Thymus (tissue), 14 donors: ENCODE data around the gene FGF9. TPM values are rescaled to one million over a fixed set of nuclear protein-coding genes. Genes with fewer than 3 reads are reported as not detected.

Experiments used
- DNase-seq, 9 donors: peaks; one replicate each; pipeline ENCODE4 v3.0.0-alpha.2; 2013; ENCODE audit warnings: low spot score in 9 of 9, low read depth in 6 of 9, missing footprints in 1 of 9
- H3K27ac ChIP-seq, 2 donors: one replicate each; pipeline ENCODE4 v1.5.1; 2013; ENCODE audit warnings: control low read depth in 1 of 2, low read depth in 1 of 2, low read length in 1 of 2, mild to moderate bottlenecking in 1 of 2, moderate library complexity in 1 of 2
- H3K27me3 ChIP-seq, 2 donors: one replicate each; pipeline ENCODE4 v1.5.1; 2013; ENCODE audit warnings: low read length in 1 of 2; ENCODE audit not compliant: control insufficient read depth in 2 of 2, insufficient read depth in 1 of 2
- H3K36me3 ChIP-seq, 2 donors: one replicate each; pipeline ENCODE4 v1.5.1; 2013; ENCODE audit warnings: low read length in 1 of 2, mild to moderate bottlenecking in 1 of 2, moderate library complexity in 1 of 2; ENCODE audit not compliant: control insufficient read depth in 2 of 2, insufficient read depth in 2 of 2
- H3K4me1 ChIP-seq, 2 donors: one replicate each; pipeline ENCODE4 v1.5.1; 2013; ENCODE audit warnings: low read length in 2 of 2; ENCODE audit not compliant: control insufficient read depth in 2 of 2, insufficient read depth in 2 of 2
- H3K4me3 ChIP-seq, 2 donors: one replicate each; pipeline ENCODE4 v1.5.1; 2013; ENCODE audit warnings: low read length in 2 of 2, control low read depth in 1 of 2, mild to moderate bottlenecking in 1 of 2
- H3K9me3 ChIP-seq, 2 donors: one replicate each; pipeline ENCODE4 v1.5.1; 2013; ENCODE audit warnings: low read length in 1 of 2, mild to moderate bottlenecking in 1 of 2; ENCODE audit not compliant: control insufficient read depth in 2 of 2, insufficient read depth in 1 of 2
- WGBS: extraction: QIAGEN DNeasy Blood & Tissue Kit; methylation state at CpG from one replicate; pipeline ENCODE4 v1.1.7; 2013; 5-methylcytosine and 5-hydroxymethylcytosine counted together
- long read RNA-seq, 10 donors: transcript quantifications; one replicate each; lab custom pipeline, GENCODE V29; 2026
- polyA plus RNA-seq: library from polyadenylated mRNA; stranded (reverse); fragments of 200-250 nt; gene quantifications from one replicate; pipeline ENCODE4 v1.2.3, GENCODE V29; 2013
- total RNA-seq: library from RNA; stranded (reverse); fragments of 120-200 nt; gene quantifications from one replicate; pipeline ENCODE4 v1.2.4, GENCODE V29; 2013
- donor health status: healthy.

Gene FGF9
- 0.28 TPM for total RNA-seq
- polyA plus RNA-seq = 0.66 TPM
- long read RNA-seq, donor 1 = 0 reads
- long read RNA-seq, donor 2 = 0 reads
- long read RNA-seq, donor 3 = 0 reads
- long read RNA-seq, donor 4 = 0 reads
- long read RNA-seq, donor 5, full-length matches to known transcripts = 2 of 2 reads
- long read RNA-seq, donor 5, partial matches to known transcripts = 0 of 2 reads
- long read RNA-seq, donor 5, other reads (novel, unspliced or antisense) = 0 of 2 reads
- long read RNA-seq, donor 6 = 0 reads
- long read RNA-seq, donor 7, full-length matches to known transcripts = 1 of 1 reads
- long read RNA-seq, donor 7, partial matches to known transcripts = 0 of 1 reads
- long read RNA-seq, donor 7, other reads (novel, unspliced or antisense) = 0 of 1 reads
- long read RNA-seq, donor 8 = 0 reads
- long read RNA-seq, donor 9 = 0 reads
- long read RNA-seq, donor 10 = 0 reads

GRCh38 chr13:21670883-21671619 lies at the start of gene FGF9:
Gene FGF9, plus strand, starts transcription at chr13:21671073. Its CDS starts 840 bp downstream, at chr13:21671913.
- H3K4me1 ChIP-seq = peaks cover 33 to 57% of the 10 kb centered on the region in 2 donors
- H3K27me3 ChIP-seq = peaks cover 77 to 87% of the 10 kb centered on the region in 2 donors
- peak; percentile 57 to 90 (median 80) for DNase-seq
- WGBS = under 1% methylated on average over 62 of the region's 62 CpGs
- no peak within 1 kb of the TSS for H3K27ac ChIP-seq
- peak within 1 kb of the TSS; percentile 41 to 61 for H3K4me3 ChIP-seq
- peaks cover 0 to 4% of the 10 kb centered on the region in 2 donors for H3K9me3 ChIP-seq
- no peaks in the 10 kb centered on the region for H3K36me3 ChIP-seq

- DNase-seq = peak in 1 of 9 donors; percentile 22
- Histone ChIP-seq H3K27ac (no peak overlapping the region), H3K9me3 (no peaks in the 10 kb centered on the region), H3K4me3 (no peak overlapping the region), H3K36me3 (no peaks in the 10 kb centered on the region), H3K4me1 (no peaks in the 10 kb centered on the region), H3K27me3 (peaks cover 0 to 2% of the 10 kb centered on the region in 2 donors)
- 63% methylated on average over 8 of the region's 8 CpGs for WGBS
These were observed 45.5 kb upstream of the FGF9 start for GRCh38 chr13:21625366-21625765.

- Histone ChIP-seq H3K36me3 (no peaks in the 10 kb centered on the region), H3K4me3 (no peak overlapping the region), H3K27me3 (peaks cover under 1 to 2% of the 10 kb centered on the region in 2 donors), H3K27ac (no peak overlapping the region), H3K4me1 (no peaks in the 10 kb centered on the region), H3K9me3 (no peaks in the 10 kb centered on the region)
- no peak for DNase-seq
These were observed 38.7 kb upstream of the FGF9 start for GRCh38 chr13:21632196-21632595.

GRCh38 chr13:21636656-21637055 lies 34.2 kb upstream of the FGF9 start:
- Histone ChIP-seq H3K36me3 (no peaks in the 10 kb centered on the region), H3K4me1 (no peaks in the 10 kb centered on the region), H3K27ac (no peak overlapping the region), H3K4me3 (no peak overlapping the region), H3K27me3 (peaks cover 0 to 3% of the 10 kb centered on the region in 2 donors), H3K9me3 (no peaks in the 10 kb centered on the region)
- DNase-seq = no peak
- WGBS = 97% methylated on average over 3 of the region's 3 CpGs

- DNase-seq = no peak
- Histone ChIP-seq H3K27me3 (peaks cover 0 to 3% of the 10 kb centered on the region in 2 donors), H3K27ac (no peak overlapping the region), H3K36me3 (no peaks in the 10 kb centered on the region), H3K4me1 (no peaks in the 10 kb centered on the region), H3K4me3 (no peak overlapping the region), H3K9me3 (no peaks in the 10 kb centered on the region)
- WGBS = 71% methylated on average over 13 of the region's 13 CpGs
These were observed 33.6 kb upstream of the FGF9 start for GRCh38 chr13:21637296-21637695.

- peak in 6 of 9 donors; percentile 3 to 41 (median 12) for DNase-seq
- H3K4me3 ChIP-seq = no peak overlapping the region
- H3K27ac ChIP-seq = no peak overlapping the region
- no peaks in the 10 kb centered on the region for H3K9me3 ChIP-seq
- H3K36me3 ChIP-seq = no peaks in the 10 kb centered on the region
- 57% methylated on average over 6 of the region's 6 CpGs for WGBS
- peaks cover 0 to 3% of the 10 kb centered on the region in 2 donors for H3K27me3 ChIP-seq
- no peaks in the 10 kb centered on the region for H3K4me1 ChIP-seq
These were observed 32.3 kb upstream of the FGF9 start for GRCh38 chr13:21638319-21639282.

GRCh38 chr13:21639561-21639960 lies 31.3 kb upstream of the FGF9 start:
- no peak overlapping the region for H3K27ac ChIP-seq
- H3K4me1 ChIP-seq = no peaks in the 10 kb centered on the region
- DNase-seq = no peak
- 81% methylated on average over 5 of the region's 5 CpGs for WGBS
- no peaks in the 10 kb centered on the region for H3K9me3 ChIP-seq
- H3K36me3 ChIP-seq = no peaks in the 10 kb centered on the region
- H3K27me3 ChIP-seq = peaks cover 0 to 3% of the 10 kb centered on the region in 2 donors
- H3K4me3 ChIP-seq = no peak overlapping the region

- H3K9me3 ChIP-seq = no peaks in the 10 kb centered on the region
- H3K27ac ChIP-seq = no peak overlapping the region
- H3K27me3 ChIP-seq = peaks cover 0 to 3% of the 10 kb centered on the region in 2 donors
- H3K4me3 ChIP-seq = no peak overlapping the region
- WGBS = 91% methylated on average over 2 of the region's 2 CpGs
- H3K36me3 ChIP-seq = no peaks in the 10 kb centered on the region
- no peaks in the 10 kb centered on the region for H3K4me1 ChIP-seq
- no peak for DNase-seq
These were observed 29.2 kb upstream of the FGF9 start for GRCh38 chr13:21641629-21642028.
